Glomerular visceral epithelial cell (primary cell): ENCODE measurements around the gene SEPTIN1.
"Not testable (repeated sequence)": the region's sequence is repeated elsewhere in the genome, so short reads cannot be mapped to it uniquely, and the experiment has no call there.

Experiments used
- DNase-seq: peaks from one replicate; pipeline ENCODE4 v3.0.0-alpha.2; 2016; ENCODE audit errors: extremely low spot score

The SEPTIN1 gene

DNA sequence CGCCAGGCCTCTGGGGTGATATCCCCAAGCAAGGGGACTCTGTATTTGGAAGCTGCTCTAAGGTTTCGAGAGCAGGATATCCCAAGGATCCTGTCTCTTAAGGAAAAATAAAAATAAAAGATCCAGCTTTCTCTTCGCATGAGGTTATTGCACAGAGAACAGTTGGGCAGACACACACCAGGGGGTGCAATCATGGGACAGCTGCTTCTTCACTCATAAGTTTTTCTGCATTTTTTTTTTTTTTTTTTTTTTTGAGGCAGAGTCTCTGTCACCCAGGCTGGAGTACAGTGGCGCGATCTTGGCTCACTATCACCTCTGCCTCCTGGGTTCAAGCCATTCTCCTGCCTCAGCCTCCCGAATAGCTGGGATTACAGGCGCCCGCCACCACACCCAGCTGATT lies 40.4 kb downstream of the SEPTIN1 start:
- DNase-seq = not testable (repeated sequence)

DNA sequence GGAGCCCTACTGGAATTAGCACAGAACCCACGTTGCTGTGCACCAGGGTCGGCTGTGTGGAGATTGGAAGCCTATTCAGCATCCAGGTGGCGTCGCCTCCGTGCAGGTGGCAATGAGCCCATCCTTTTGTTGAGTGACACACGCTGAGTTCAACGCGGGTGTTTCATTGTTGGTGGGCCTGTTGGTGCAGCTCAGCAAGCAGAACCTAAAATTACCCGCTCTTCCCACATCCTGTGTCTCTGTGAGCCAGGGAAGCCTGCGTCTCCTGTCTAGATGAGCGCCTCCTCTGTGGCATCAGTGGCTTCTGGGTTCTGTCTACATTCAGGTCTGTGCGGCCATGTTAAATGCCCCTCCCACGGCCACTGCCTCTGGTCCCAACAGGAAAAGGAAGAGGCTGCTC lies 41.7 kb downstream of the SEPTIN1 start:
- no peak for DNase-seq

DNA sequence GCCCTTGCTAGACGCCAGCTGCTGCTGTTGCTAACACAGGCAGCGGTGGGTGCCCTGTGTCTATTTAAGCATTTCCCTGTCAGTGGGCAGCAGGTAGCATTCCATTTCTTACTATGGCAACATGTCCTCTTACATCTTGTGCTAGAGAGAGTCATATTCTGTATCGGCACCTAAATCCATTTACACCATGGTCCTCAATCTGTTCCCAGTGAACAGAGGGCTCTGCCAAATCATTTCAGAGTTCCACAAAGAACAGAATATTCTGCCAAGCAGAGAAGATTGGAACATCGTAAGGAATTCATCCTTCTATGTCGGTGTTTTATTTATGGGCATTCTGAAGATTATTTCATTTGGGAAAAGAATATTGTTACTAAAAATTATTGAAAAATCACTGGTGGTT lies 43.6 kb downstream of the SEPTIN1 start:
- not testable (repeated sequence) for DNase-seq

DNA sequence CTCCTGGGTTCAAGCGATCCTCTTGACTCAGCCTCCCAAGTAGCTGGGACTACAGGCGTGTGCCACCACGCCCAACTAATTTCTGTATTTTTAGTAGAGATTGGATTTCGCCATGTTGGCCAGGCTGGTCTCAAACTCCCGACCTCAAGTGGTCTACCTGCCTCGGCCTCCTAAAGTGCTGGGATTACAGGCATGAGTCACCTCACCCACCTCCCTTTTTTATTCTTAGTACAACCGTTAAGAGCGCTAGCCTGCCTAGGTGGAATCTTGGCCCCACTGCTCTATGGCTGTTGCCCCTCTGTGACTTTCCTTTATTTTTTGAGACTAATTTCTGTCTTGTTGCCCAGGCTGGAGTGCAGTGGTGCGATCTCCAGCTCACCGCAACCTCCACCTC lies 44.4 kb downstream of the SEPTIN1 start:
- not testable (repeated sequence) for DNase-seq

DNA sequence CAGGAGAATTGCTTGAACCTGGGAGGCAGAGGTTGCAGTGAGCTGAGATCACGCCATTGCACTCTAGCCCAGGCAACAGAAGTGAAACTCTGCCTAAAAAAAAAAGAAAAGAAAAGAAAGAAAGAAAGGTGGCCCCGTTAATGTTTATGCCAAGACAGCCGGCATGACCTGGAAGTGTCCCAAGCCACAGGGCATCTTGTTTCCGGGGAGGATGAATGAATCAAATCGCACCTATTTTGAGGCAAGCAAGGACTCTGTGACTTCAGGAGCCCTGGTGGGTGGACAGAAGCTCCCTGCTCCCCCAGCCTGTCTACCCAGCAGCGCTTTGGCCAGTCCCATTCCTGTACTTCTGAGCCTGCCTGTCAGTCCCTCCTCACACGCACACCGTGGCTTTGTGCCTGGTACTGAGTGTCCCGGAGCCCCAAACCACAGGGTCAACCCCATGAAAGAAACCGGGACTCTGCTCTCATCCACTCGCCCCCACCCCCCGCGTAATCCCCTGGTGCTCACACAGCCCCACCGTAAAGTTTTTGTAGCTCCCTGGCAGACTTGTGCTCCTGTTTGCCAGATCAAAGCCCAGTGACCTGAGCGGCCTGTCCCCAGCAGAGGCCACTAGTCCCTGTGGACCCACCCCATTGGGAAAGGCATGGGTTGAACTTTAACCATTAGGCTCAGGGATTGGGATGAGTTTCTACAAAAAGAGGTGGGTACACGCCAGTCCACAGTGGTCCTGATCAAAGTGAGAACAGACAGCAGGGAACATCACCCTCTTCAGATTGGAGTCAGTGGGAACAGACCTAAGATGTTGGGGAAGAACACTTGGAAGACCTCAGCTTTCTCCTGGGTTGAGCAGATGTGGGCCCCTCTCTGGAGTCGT lies 46.5 kb downstream of the SEPTIN1 start:
- peak; percentile 71 for DNase-seq

DNA sequence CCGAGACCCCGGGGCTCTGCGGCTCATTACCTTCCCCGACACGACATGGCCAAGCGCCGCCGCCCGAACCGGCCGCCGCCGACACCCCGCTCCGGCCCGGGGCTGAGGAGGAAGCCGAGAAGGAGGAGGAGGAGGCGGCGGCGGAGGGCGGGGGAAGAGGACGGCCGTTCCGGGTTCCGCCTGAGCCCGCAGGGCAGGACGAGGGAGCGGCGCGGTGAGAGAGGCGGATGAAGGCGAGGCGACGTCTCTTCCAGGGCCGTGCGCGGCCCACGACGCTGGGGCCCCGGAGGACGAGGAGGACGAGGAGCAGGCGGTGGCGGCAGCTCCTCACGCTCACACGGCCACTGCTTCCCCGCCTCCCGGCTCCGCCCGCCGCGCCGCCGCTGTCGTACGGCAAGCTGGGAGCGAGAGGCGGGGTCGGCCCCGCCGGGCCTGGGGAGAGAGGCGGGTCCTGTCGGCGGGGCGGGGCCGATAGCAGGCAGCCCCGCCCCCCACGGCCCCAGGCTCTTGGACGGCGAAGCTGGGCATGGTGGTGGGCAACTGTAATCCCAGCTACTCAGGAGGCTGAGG lies 47.2 kb downstream of the SEPTIN1 start:
- peak; percentile 82 for DNase-seq

DNA sequence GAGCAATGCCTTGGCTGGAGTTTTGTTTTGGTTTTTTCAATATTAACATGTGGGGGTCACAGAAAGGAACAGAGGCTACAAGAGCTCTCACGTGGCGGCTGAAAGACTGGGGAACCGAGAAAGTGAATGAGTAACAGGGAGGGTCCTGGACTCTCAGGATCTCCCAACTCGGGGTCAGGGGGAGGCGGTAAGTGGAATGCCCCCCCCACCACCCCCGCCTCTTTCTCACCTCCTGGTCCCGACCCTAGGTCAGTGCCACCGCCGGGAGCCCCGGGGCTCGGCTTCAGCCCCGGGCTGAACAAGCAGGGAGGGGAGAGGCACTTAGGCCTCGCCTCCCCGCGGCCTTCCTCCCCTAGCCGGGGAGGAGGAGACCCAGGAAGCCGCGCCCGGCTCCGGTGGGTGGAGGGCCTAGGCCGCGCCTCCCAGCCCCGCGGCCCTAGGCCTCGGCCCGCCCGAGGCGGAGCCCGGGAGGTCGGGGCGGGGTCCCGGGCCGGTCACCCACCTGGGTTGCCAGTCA lies 47.8 kb downstream of the SEPTIN1 start:
- peak; percentile 82 for DNase-seq
